ENCODE results near the gene PDPK1.
"Not testable (repeated sequence)": the region's sequence is repeated elsewhere in the genome, so short reads cannot be mapped to it uniquely, and the experiment has no call there.

The PDPK1 gene

DNA sequence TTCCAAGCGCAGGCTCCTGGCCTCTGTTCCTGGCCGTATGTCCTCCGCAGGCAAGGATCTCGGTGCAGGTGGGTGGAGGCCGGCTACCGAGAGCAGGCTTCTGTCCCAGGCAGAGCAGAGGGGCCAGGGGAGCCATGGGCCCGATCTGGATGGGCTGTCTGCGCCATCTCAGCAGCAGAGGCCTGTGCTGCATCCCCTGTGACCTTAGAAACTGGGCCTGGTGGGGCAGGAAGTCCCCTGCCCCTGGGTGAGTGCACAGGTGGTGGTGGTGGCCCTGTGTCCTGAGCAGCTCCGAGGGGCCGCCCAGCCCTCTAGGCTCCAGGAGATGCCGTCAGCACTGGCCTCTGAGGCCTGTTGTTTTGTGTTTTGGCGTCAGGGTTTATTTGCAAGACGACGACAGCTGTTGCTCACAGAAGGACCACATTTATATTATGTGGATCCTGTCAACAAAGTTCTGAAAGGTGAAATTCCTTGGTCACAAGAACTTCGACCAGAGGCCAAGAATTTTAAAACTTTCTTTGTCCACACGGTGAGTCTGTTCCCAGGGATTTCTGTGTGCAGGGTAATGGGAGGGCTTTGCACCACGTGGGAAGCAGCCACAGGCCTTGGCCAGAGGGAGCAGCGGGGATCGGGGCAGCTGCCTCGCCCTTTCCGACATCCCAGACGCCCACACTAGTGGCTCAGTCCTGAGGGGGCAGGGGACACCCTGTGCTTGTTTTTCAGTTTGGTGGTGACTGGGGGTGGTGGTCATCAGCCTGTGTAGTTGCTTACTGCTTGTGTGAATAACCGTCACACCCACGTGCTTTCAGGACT, 59.1 kb downstream of the PDPK1 start:
- H3K9me3 Mint-ChIP-seq: no peaks in the 10 kb centered on the region

GRCh38 chr16:2597560-2597902, 59.7 kb downstream of the PDPK1 start:
- ATAC-seq (no peak), DNase-seq (no peak)
- H3K4me1 Mint-ChIP-seq: peaks cover 31% of the 10 kb centered on the region
- no peak overlapping the region for H3K27ac Mint-ChIP-seq
- H3K4me3 Mint-ChIP-seq: no peak overlapping the region
- no peaks in the 10 kb centered on the region for H3K27me3 Mint-ChIP-seq
- H3K36me3 Mint-ChIP-seq (ENCODE audit: low read depth): peaks cover 7% of the 10 kb centered on the region
- H3K9me3 Mint-ChIP-seq: no peaks in the 10 kb centered on the region

More for the DNA sequence above, 59.1 kb downstream of the PDPK1 start:
- no peak for ATAC-seq
- no peaks in the 10 kb centered on the region for H3K27me3 Mint-ChIP-seq
- peaks cover 30% of the 10 kb centered on the region for H3K4me1 Mint-ChIP-seq
- no peak for DNase-seq
- H3K4me3 Mint-ChIP-seq: no peak overlapping the region
- H3K27ac Mint-ChIP-seq: no peak overlapping the region
- peaks cover 7% of the 10 kb centered on the region for H3K36me3 Mint-ChIP-seq (ENCODE audit: low read depth)

- DNase-seq: no peak
- H3K4me3 Mint-ChIP-seq: no peak overlapping the region
- H3K4me1 Mint-ChIP-seq: peaks cover 30% of the 10 kb centered on the region
- H3K9me3 Mint-ChIP-seq: no peaks in the 10 kb centered on the region
- peaks cover 9% of the 10 kb centered on the region for H3K36me3 Mint-ChIP-seq (ENCODE audit: low read depth)
- H3K27ac Mint-ChIP-seq: no peak overlapping the region
- no peaks in the 10 kb centered on the region for H3K27me3 Mint-ChIP-seq
- ATAC-seq: no peak
These were observed 60.4 kb downstream of the PDPK1 start for GRCh38 chr16:2598133-2598641.

GRCh38 chr16:2598723-2599122, 60.9 kb downstream of the PDPK1 start:
- Mint-ChIP-seq H3K9me3 (no peaks in the 10 kb centered on the region), H3K36me3 (ENCODE audit: low read depth) (peaks cover 10% of the 10 kb centered on the region), H3K4me3 (no peak overlapping the region), H3K27ac (no peak overlapping the region), H3K4me1 (peaks cover 25% of the 10 kb centered on the region), H3K27me3 (no peaks in the 10 kb centered on the region)
- DNase-seq (no peak), ATAC-seq (no peak)

DNA sequence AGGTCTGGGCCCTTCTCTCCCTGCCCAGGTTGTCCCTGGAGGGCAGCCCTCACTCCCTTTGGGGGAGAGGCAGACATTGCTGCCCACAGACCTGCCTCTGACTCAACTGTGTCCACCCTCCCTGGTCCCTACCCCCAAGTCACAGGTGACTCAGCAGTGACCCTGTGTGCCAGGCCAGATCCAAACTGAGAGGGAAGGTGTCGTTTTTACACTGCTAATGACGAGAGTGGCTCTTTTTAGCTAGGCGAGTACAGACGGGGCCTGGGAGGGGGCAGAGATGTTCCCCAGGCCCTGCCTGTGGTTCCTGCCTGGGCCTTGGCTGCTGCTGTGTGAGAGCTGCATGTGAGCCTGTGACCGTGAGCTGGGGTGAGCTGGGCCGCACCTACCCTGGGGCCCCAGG, 61.3 kb downstream of the PDPK1 start:
- H3K27ac Mint-ChIP-seq, DNase-seq, H3K27me3 Mint-ChIP-seq, H3K9me3 Mint-ChIP-seq, ATAC-seq, H3K4me3 Mint-ChIP-seq: not testable (repeated sequence)
- Mint-ChIP-seq H3K36me3 (ENCODE audit: low read depth) (peaks cover 14% of the 10 kb centered on the region), H3K4me1 (peaks cover 21% of the 10 kb centered on the region)

- H3K9me3 Mint-ChIP-seq, ATAC-seq, H3K27me3 Mint-ChIP-seq, H3K27ac Mint-ChIP-seq, H3K4me3 Mint-ChIP-seq, DNase-seq: not testable (repeated sequence)
- Mint-ChIP-seq H3K36me3 (ENCODE audit: low read depth) (peaks cover 15% of the 10 kb centered on the region), H3K4me1 (peaks cover 21% of the 10 kb centered on the region)
These were observed 62.0 kb downstream of the PDPK1 start for GRCh38 chr16:2599785-2600184.

GRCh38 chr16:2601301-2602025, 63.6 kb downstream of the PDPK1 start:
- DNase-seq, ATAC-seq, H3K27me3 Mint-ChIP-seq, H3K9me3 Mint-ChIP-seq: not testable (repeated sequence)
- Mint-ChIP-seq H3K4me3 (peak overlapping the region; percentile 4), H3K36me3 (ENCODE audit: low read depth) (peaks cover 22% of the 10 kb centered on the region), H3K27ac (peak overlapping the region; percentile 89), H3K4me1 (peaks cover 26% of the 10 kb centered on the region)

DNA sequence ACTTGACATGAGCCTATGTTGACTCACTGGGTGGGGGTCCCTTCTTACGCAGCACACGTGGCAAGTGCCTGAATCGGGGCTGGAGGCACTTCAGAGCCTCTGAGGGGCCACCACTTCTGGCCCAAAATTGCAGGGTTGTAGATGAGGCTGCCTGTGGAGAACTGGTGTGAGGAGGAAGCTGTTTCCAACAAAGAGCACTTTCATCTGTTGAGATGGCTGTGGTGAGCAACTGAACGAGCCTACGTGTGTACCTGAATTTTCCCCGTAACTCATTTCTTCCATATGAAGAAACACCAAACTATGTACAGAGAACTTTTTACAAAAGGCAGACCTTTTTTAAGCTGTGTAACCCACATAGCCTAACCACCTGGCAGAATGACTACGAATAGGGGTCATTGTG, 64.4 kb downstream of the PDPK1 start:
- H3K4me3 Mint-ChIP-seq: peak overlapping the region; percentile 26
- peaks cover 27% of the 10 kb centered on the region for H3K4me1 Mint-ChIP-seq
- H3K9me3 Mint-ChIP-seq, H3K27me3 Mint-ChIP-seq, DNase-seq: not testable (repeated sequence)
- peak overlapping the region; percentile 89 for H3K27ac Mint-ChIP-seq
- peaks cover 22% of the 10 kb centered on the region for H3K36me3 Mint-ChIP-seq (ENCODE audit: low read depth)
- ATAC-seq: peak; percentile 55

- DNase-seq: peak; percentile 94
- no peaks in the 10 kb centered on the region for H3K27me3 Mint-ChIP-seq
- peak overlapping the region; percentile 89 for H3K27ac Mint-ChIP-seq
- no peaks in the 10 kb centered on the region for H3K9me3 Mint-ChIP-seq
- H3K4me1 Mint-ChIP-seq: peaks cover 33% of the 10 kb centered on the region
- H3K36me3 Mint-ChIP-seq (ENCODE audit: low read depth): peaks cover 17% of the 10 kb centered on the region
- ATAC-seq: peak; percentile 74
- H3K4me3 Mint-ChIP-seq: peak overlapping the region; percentile 91
These were observed 65.6 kb downstream of the PDPK1 start for GRCh38 chr16:2603165-2604015.

GRCh38 chr16:2604016-2604369, 66.2 kb downstream of the PDPK1 start:
- not testable (repeated sequence) for ATAC-seq, H3K27me3 Mint-ChIP-seq, DNase-seq, H3K9me3 Mint-ChIP-seq
- H3K4me3 Mint-ChIP-seq: peak overlapping the region; percentile 91
- peaks cover 17% of the 10 kb centered on the region for H3K36me3 Mint-ChIP-seq (ENCODE audit: low read depth)
- peak overlapping the region; percentile 89 for H3K27ac Mint-ChIP-seq
- H3K4me1 Mint-ChIP-seq: peaks cover 33% of the 10 kb centered on the region

- peaks cover 32% of the 10 kb centered on the region for H3K36me3 Mint-ChIP-seq (ENCODE audit: low read depth)
- not testable (repeated sequence) for H3K9me3 Mint-ChIP-seq, H3K27me3 Mint-ChIP-seq, H3K27ac Mint-ChIP-seq, DNase-seq, H3K4me3 Mint-ChIP-seq, ATAC-seq
- H3K4me1 Mint-ChIP-seq: peaks cover 29% of the 10 kb centered on the region
These were observed 69.0 kb downstream of the PDPK1 start for GRCh38 chr16:2606820-2607219.

DNA sequence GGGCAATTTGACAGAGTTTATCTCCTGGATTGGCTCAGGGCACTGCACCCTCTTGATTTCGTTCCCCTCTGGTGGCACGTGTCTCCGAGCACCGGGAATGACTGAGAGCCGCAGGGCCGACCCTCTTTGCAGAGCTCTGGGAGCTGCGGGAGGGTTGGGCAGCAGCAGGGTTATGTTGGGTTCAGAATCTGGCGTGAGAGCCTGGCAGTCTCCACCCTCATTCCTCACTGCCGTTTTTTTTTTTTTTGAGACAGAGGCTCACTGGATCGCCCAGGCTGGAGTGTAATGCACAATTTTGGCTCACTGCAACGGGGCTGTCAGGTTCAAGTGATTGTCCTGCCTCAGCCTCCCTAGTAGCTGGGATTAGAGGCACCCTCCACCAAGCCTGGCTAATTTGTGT, 71.5 kb downstream of the PDPK1 start:
- peaks cover 24% of the 10 kb centered on the region for H3K36me3 Mint-ChIP-seq (ENCODE audit: low read depth)
- H3K4me1 Mint-ChIP-seq: peaks cover 16% of the 10 kb centered on the region
- not testable (repeated sequence) for ATAC-seq, H3K27ac Mint-ChIP-seq, H3K4me3 Mint-ChIP-seq, DNase-seq, H3K9me3 Mint-ChIP-seq, H3K27me3 Mint-ChIP-seq

DNA sequence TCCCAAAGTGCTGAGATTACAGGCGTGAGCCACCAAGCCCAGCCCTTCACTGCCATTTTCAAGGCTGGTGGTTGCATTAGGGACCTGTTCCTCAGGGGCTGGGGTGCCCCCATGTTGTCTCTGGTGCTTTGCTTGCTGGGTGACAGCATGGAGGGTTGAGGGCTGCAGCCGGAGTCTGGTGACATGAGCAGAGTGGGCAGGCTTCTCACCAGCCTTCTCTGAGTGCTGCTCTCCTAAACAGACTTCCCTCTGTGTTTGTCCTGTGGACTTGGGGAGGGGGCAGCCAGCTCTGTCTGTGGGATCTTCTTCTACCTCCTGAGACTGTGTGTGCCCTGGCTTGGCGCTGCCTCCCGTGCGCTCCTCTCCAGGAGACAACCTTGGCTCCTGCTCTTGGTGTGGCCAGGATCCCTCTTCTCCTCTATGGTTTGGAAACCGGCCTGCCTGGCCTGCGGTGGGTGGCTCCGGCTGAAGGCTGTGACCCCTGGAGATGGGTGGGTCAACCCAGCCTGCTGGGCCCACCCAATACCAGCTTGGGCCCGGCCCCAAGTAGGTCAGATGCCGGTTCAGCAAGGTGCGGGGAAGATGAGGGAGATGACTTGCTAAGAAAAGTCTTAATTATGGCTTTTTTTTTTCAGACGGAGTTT, 72.1 kb downstream of the PDPK1 start:
- H3K27me3 Mint-ChIP-seq: no peaks in the 10 kb centered on the region
- DNase-seq: no peak
- no peak overlapping the region for H3K4me3 Mint-ChIP-seq
- H3K27ac Mint-ChIP-seq: no peak overlapping the region
- H3K36me3 Mint-ChIP-seq (ENCODE audit: low read depth): peaks cover 26% of the 10 kb centered on the region
- no peaks in the 10 kb centered on the region for H3K9me3 Mint-ChIP-seq
- ATAC-seq: no peak
- peaks cover 16% of the 10 kb centered on the region for H3K4me1 Mint-ChIP-seq

Data from activated naive CD8-positive, alpha-beta T cell treated with anti-CD3 and anti-CD28 coated beads, Interleukin-2, amount 50 U/mL, for 24 hours (primary cell).